Stomach (tissue), 9 donors: ENCODE measurements around the gene BLID. TPM values are rescaled to one million over a fixed set of nuclear protein-coding genes. Genes with fewer than 3 reads are reported as not detected.
A peak's percentile ranks its signal among the peaks of the same experiment; 100 is the strongest.

Experiments used
- DNase-seq, 2 donors: peaks; one replicate each; pipeline versions ENCODE4 v3.0.0 to v3.0.0-alpha.2; 2013 to 2019
- H3K27ac ChIP-seq, 5 donors: fragments of 200-600 bp in 4 of 5; sonication (generic) in 4 of 5; one replicate each; pipeline ENCODE4 v1.5.1; 2013 to 2019; ENCODE audit warnings: mild to moderate bottlenecking in 1 of 5, moderate library complexity in 1 of 5
- H3K27me3 ChIP-seq, 3 donors: fragments of 200-600 bp; sonication (generic); one replicate each; pipeline ENCODE4 v1.5.1; 2017 to 2019; ENCODE audit warnings: mixed run types in 1 of 3
- H3K36me3 ChIP-seq, 4 donors: fragments of 200-600 bp; sonication (generic); 1 replicate in 3 of 4; 2 replicates in 1 of 4; pipeline ENCODE4 v1.5.1; 2016 to 2019
- H3K4me1 ChIP-seq, 4 donors: fragments of 200-600 bp; sonication (generic); one replicate each; pipeline ENCODE4 v1.5.1; 2016 to 2019
- H3K4me3 ChIP-seq, 4 donors: fragments of 200-600 bp; sonication (generic) in 3 of 4; one replicate each; pipeline ENCODE4 v1.5.1; 2016 to 2019; ENCODE audit warnings: mild to moderate bottlenecking in 1 of 4
- H3K9me3 ChIP-seq, 4 donors: fragments of 200-600 bp; sonication (generic); one replicate each; pipeline ENCODE4 v1.5.1; 2016 to 2019
- CTCF ChIP-seq, 7 experiments: fragments of 450-650 bp in 4 of 7; fragments of 200-600 bp in 3 of 7; sonication (generic) in 3 of 7; IDR thresholded peaks; one replicate each; pipeline ENCODE4 v1.5.1; 2016 to 2019; ENCODE audit warnings: antibody characterized with exemption in 7 of 7, control low read depth in 2 of 7, mild to moderate bottlenecking in 1 of 7
- EP300 ChIP-seq: sonication (generic); formaldehyde crosslinking; IDR thresholded peaks from one replicate; pipeline ENCODE4 v1.6.1; 2017; ENCODE audit warnings: antibody characterized with exemption
- POLR2A ChIP-seq, 4 donors: fragments of 450-650 bp; IDR thresholded peaks; one replicate each; pipeline ENCODE4 v1.6.1; 2016; ENCODE audit warnings: antibody characterized with exemption in 4 of 4, control low read depth in 2 of 4, mild to moderate bottlenecking in 1 of 4, moderate library complexity in 1 of 4
- POLR2AphosphoS5 ChIP-seq, 3 donors: sonication (generic); formaldehyde crosslinking; IDR thresholded peaks; one replicate each; pipeline ENCODE4 v1.6.1; 2016; ENCODE audit warnings: antibody characterized with exemption in 3 of 3
- WGBS, 5 donors: extraction: QIAGEN DNeasy Blood & Tissue Kit in 3 of 5; methylation state at CpG; one replicate each; pipeline versions ENCODE4 v1.1.5 to v1.1.7; 2013 to 2018; 5-methylcytosine and 5-hydroxymethylcytosine counted together
- intact Hi-C: fragments of 100-400 bp; cut with DNase I; formaldehyde crosslinking; loops from one replicate; pipeline ENCODE4 v1.15.1; 2023; ENCODE audit warnings: low total_unique reads
- polyA plus RNA-seq, 3 donors: library from polyadenylated mRNA; stranded (reverse); fragments of 200-250 nt; gene quantifications; one replicate each; pipeline ENCODE4 v1.2.3, GENCODE V29; 2013
- total RNA-seq, 5 donors: library from RNA; depleted of rRNA; stranded (reverse); fragments of >200 nt; gene quantifications; one replicate each; pipeline versions ENCODE4 v1.1.0 to v1.2.3, GENCODE V29; 2014 to 2016
- donor health status: healthy with polysubstance abuse.
- donor health status: Bipolar disorder and iron deficiency.
- donor health status: healthy.

Gene BLID
- total and polyA plus RNA-seq, 8 donors: 3.1 TPM; not detected in 7

- Histone ChIP-seq H3K4me3 (peak overlapping the region in 3 of 4 donors; percentile 46 to 49 (median 47)), H3K27ac (peak overlapping the region in 3 of 5 donors; percentile 65 to 88 (median 81)), H3K27me3 (peaks cover 0 to 45% (median 12%) of the 10 kb centered on the region in 3 donors), H3K36me3 (no peaks in the 10 kb centered on the region), H3K4me1 (peaks cover 0 to 2% (median under 1%) of the 10 kb centered on the region in 4 donors), H3K9me3 (no peaks in the 10 kb centered on the region)
- TF ChIP-seq CTCF (IDR thresholded peaks at IDR 0.05): no peak
- no peak for TF ChIP-seq POLR2A (IDR thresholded peaks at IDR 0.05)
- no peak for TF ChIP-seq EP300
- TF ChIP-seq POLR2AphosphoS5 (IDR thresholded peaks at IDR 0.05): no peak
- no peak for DNase-seq
- WGBS, 5 donors: 77 to 91% (median 81%) methylated on average over 12 of the region's 12 CpGs
- intact Hi-C loops: no loop called here
These were observed 19.5 kb downstream of the BLID start for GRCh38 chr11:122096272-122097112.

GRCh38 chr11:122095681-122096262 is 20.2 kb downstream of the BLID start:
- 75 to 89% (median 84%) methylated on average over 12 of the region's 12 CpGs for WGBS, 5 donors
- DNase-seq: peak in 1 of 2 donors; percentile 74
- H3K27me3 ChIP-seq: peaks cover 0 to 38% (median 11%) of the 10 kb centered on the region in 3 donors
- TF ChIP-seq POLR2AphosphoS5 (IDR thresholded peaks at IDR 0.05) (peak in 2 of 3 donors; percentile 56 to 77), POLR2A (IDR thresholded peaks at IDR 0.05) (no peak), EP300 (no peak), CTCF (IDR thresholded peaks at IDR 0.05) (no peak)
- no peaks in the 10 kb centered on the region for H3K4me1 ChIP-seq
- H3K4me3 ChIP-seq: peak overlapping the region in 2 of 4 donors; percentile 46 to 47
- no peaks in the 10 kb centered on the region for H3K36me3 ChIP-seq
- intact Hi-C loops: no loop called here
- H3K9me3 ChIP-seq: no peaks in the 10 kb centered on the region
- H3K27ac ChIP-seq: peak overlapping the region in 3 of 5 donors; percentile 65 to 88 (median 81)

GRCh38 chr11:122094836-122095235 is 21.2 kb downstream of the BLID start:
- H3K9me3 ChIP-seq: no peaks in the 10 kb centered on the region
- peak overlapping the region in 1 of 4 donors; percentile 14 for H3K4me3 ChIP-seq
- H3K27me3 ChIP-seq: peaks cover 0 to 28% (median 4%) of the 10 kb centered on the region in 3 donors
- no peaks in the 10 kb centered on the region for H3K4me1 ChIP-seq
- TF ChIP-seq POLR2AphosphoS5 (IDR thresholded peaks at IDR 0.05): no peak
- no peak for TF ChIP-seq POLR2A (IDR thresholded peaks at IDR 0.05)
- TF ChIP-seq CTCF (IDR thresholded peaks at IDR 0.05): no peak
- TF ChIP-seq EP300: no peak
- intact Hi-C loops: no loop called here
- H3K36me3 ChIP-seq: no peaks in the 10 kb centered on the region
- H3K27ac ChIP-seq: peak overlapping the region in 3 of 5 donors; percentile 27 to 88 (median 81)
- WGBS, 5 donors: 74 to 94% (median 84%) methylated on average over 4 of the region's 4 CpGs
- no peak for DNase-seq

- WGBS, 5 donors: 80 to 85% (median 84%) methylated on average over 5 of the region's 5 CpGs
These were observed 22.2 kb downstream of the BLID start for GRCh38 chr11:122093731-122094275.

More at GRCh38 chr11:122093731-122094275, 22.2 kb downstream of the BLID start:
- no peak overlapping the region for H3K4me3 ChIP-seq
- H3K9me3 ChIP-seq: no peaks in the 10 kb centered on the region
- TF ChIP-seq CTCF (IDR thresholded peaks at IDR 0.05) (no peak), POLR2A (IDR thresholded peaks at IDR 0.05) (no peak)
- H3K4me1 ChIP-seq: no peaks in the 10 kb centered on the region
- H3K27me3 ChIP-seq: peaks cover 0 to 18% (median 0%) of the 10 kb centered on the region in 3 donors
- H3K36me3 ChIP-seq: no peaks in the 10 kb centered on the region
- no peak for DNase-seq
- intact Hi-C loops: no loop called here
- peak overlapping the region in 2 of 5 donors; percentile 21 to 88 for H3K27ac ChIP-seq
